ENCODE measurements around the gene RDH8.

GRCh38 chr19:10018263-10018662 is 5.0 kb downstream of the RDH8 start:
- TF ChIP-seq ZNF274 (IDR thresholded peaks at IDR 0.05; ENCODE audit: low read length): no peak
- no peak for TF ChIP-seq ZNF274 (tag by site-specific recombination; IDR thresholded peaks at IDR 0.05; ENCODE audit: borderline replicate concordance)
- TF ChIP-seq, protein P1, sequence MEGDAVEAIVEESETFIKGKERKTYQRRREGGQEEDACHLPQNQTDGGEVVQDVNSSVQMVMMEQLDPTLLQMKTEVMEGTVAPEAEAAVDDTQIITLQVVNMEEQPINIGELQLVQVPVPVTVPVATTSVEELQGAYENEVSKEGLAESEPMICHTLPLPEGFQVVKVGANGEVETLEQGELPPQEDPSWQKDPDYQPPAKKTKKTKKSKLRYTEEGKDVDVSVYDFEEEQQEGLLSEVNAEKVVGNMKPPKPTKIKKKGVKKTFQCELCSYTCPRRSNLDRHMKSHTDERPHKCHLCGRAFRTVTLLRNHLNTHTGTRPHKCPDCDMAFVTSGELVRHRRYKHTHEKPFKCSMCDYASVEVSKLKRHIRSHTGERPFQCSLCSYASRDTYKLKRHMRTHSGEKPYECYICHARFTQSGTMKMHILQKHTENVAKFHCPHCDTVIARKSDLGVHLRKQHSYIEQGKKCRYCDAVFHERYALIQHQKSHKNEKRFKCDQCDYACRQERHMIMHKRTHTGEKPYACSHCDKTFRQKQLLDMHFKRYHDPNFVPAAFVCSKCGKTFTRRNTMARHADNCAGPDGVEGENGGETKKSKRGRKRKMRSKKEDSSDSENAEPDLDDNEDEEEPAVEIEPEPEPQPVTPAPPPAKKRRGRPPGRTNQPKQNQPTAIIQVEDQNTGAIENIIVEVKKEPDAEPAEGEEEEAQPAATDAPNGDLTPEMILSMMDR (tag by site-specific recombination; IDR thresholded peaks at IDR 0.05): no peak
- no peak for TF ChIP-seq GLI4 (tag by site-specific recombination; IDR thresholded peaks at IDR 0.05)
